Cardiac fibroblast (primary cell): ENCODE results near the gene MRPL14.
A peak's percentile ranks its signal among the peaks of the same experiment; 100 is the strongest.

Experiments
- DNase-seq, 2 donors: peaks; one replicate each; pipeline versions ENCODE4 v3.0.0 to v3.0.0-alpha.2; 2010; ENCODE audit warnings: low read depth in 2 of 2
- H3K4me3 ChIP-seq, 2 donors: replicated peaks in 1 of 2; 1 replicate in 1 of 2; 2 replicates in 1 of 2; pipeline ENCODE4 v1.5.1; 2011; ENCODE audit warnings: low read depth in 2 of 2, low read length in 2 of 2, mild to moderate bottlenecking in 2 of 2, moderate library complexity in 1 of 2
- TF ChIP-seq, protein P1 (sequence below): IDR thresholded peaks from one replicate; pipeline ENCODE4 v1.5.1; 2011; ENCODE audit warnings: low read depth, mild to moderate bottlenecking, low read length, inconsistent platforms

Gene MRPL14

DNA sequence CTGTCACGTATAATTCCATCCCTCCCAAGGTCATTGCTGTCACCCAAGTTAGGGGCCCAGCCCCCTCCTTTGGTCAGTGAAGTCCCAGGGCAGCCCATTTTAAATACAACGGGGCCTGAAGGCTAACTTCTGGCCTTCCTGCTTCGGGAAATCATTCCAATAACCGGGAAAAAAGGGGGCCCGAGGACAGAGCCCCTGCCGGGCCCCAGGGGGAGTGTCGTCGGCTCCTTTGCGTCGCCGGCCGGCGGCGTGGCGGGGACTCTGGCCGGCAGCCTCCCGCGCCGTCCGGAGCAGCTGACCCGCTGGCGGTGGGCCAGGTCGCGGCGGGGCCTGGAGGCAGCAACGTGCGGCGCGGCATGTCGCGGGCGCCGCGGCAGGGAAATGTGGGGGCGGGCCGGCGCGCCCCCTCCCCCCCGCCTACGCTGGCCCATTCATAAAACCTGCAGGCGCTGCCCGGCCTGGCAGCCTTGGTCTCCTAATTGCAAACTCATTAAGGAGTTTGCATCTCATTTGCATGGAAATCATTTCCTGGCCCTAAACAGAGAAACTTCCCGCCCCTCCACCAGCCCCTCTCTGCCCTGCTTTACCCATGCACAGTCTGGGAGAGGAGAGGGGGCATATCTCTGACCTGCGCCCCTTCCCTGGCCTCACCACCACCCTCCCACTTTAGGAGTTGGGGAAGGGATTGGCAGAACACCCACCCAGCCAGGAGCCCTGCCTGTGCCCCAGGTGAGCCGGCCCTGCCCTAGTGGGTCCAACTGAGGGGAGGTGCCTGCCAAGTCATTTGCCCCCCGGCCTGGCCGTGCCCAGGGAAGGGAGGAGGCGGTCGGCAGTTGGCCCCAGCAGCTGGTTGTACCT is 50.7 kb downstream of the MRPL14 start:
- TF ChIP-seq, protein P1, sequence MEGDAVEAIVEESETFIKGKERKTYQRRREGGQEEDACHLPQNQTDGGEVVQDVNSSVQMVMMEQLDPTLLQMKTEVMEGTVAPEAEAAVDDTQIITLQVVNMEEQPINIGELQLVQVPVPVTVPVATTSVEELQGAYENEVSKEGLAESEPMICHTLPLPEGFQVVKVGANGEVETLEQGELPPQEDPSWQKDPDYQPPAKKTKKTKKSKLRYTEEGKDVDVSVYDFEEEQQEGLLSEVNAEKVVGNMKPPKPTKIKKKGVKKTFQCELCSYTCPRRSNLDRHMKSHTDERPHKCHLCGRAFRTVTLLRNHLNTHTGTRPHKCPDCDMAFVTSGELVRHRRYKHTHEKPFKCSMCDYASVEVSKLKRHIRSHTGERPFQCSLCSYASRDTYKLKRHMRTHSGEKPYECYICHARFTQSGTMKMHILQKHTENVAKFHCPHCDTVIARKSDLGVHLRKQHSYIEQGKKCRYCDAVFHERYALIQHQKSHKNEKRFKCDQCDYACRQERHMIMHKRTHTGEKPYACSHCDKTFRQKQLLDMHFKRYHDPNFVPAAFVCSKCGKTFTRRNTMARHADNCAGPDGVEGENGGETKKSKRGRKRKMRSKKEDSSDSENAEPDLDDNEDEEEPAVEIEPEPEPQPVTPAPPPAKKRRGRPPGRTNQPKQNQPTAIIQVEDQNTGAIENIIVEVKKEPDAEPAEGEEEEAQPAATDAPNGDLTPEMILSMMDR = no peak

DNA sequence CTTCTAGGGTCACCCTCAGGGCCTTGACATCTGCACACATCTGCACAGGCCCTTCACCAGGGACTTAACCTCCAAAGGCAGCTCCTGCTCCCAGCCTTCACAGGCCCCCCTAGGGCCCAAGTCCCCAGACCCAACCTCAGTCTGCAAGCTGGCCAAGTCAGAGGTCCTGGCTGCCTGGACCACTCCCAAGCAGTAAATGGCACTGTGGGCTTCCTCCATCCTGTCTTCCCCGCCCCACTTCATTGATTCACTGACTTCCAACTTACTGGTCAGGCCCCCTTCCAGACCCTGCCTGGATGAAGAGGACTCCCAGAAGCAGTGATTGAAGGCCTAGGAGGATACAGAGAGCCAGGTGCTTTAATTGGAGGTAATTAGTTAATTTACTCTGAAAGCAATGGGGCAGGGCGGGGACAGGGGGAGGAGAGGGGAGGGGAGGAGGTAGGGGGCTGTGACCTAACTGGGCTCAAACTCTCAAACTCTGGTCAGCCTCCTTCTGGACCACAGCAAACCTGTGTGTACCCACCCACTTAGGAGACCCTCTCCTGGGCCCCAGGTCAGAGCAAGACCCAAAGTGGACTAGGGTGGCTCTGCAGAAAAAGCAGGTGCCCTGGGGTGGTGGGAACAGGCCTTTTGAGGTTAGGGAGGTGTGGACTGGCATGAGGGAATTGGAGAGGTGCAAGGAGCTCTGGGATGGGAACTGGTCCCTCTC is 51.5 kb downstream of the MRPL14 start:
- no peak for DNase-seq
- no peak overlapping the region for H3K4me3 ChIP-seq
- TF ChIP-seq, protein P1 = no peak

More for the DNA sequence above, 50.7 kb downstream of the MRPL14 start:
- no peak overlapping the region for H3K4me3 ChIP-seq
- DNase-seq = no peak

DNA sequence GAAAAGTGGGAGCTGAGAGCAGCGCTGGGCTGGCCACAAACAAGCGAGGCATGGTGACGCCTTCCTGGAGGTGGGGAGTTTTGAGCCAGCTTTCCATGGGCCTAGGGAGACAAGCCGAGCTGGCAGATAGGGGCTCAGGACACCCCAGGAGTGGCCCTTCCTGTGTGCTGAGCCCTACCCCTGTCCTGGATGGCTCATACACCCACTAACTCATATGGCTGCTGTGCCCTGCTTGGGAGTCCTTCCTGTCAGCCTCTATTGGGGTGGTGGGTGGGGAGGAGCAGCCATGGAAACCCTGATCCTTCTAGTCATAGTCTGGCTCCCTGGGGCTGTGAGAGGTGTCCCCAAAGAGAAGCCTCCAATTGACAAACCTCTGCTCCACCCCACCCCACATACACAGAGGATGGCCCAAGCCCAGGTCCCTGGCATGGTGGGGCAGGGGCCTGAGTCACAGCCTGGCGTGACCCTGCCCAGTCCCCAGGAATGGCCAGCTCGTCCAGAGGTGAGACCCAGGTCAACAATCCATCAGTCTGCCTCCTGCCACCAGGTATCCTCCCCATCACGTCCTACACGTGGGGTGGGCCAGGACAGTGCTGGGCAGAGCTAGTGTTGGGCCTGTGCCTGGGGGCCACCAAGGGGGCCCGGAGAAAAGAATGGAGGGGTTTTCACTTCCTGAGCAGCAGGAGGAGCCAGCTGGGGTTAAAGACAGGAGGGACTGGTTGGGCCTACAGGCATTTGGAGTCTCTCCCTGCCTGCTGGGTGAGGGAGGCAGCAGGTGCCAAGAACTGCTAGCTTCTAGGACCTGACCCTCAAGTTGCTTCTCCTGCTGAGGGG is 52.2 kb downstream of the MRPL14 start:
- no peak overlapping the region for H3K4me3 ChIP-seq
- no peak for DNase-seq
- TF ChIP-seq, protein P1 = no peak

DNA sequence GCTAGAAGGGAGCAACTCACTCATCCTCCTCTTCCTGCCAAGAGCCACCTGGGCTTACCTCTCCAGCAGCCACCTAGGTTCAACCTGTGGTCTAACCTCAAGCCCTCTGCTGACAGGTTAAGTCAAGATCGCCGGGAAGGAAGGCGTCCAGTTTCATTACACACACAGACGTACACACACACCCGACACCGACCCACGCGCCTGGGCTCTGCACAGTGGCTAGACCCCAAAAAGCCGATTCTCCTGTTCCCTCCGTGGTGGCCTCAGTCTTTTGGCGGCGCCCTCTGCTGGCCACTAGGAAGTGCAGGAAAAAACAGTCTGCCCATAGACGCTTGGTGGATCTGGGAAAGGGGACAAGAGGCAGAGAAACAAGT is 52.8 kb downstream of the MRPL14 start:
- TF ChIP-seq, protein P1 = peak; percentile 94
- H3K4me3 ChIP-seq = peak overlapping the region in 1 of 2 donors; percentile 22
- DNase-seq = peak; percentile 84 to 87

DNA sequence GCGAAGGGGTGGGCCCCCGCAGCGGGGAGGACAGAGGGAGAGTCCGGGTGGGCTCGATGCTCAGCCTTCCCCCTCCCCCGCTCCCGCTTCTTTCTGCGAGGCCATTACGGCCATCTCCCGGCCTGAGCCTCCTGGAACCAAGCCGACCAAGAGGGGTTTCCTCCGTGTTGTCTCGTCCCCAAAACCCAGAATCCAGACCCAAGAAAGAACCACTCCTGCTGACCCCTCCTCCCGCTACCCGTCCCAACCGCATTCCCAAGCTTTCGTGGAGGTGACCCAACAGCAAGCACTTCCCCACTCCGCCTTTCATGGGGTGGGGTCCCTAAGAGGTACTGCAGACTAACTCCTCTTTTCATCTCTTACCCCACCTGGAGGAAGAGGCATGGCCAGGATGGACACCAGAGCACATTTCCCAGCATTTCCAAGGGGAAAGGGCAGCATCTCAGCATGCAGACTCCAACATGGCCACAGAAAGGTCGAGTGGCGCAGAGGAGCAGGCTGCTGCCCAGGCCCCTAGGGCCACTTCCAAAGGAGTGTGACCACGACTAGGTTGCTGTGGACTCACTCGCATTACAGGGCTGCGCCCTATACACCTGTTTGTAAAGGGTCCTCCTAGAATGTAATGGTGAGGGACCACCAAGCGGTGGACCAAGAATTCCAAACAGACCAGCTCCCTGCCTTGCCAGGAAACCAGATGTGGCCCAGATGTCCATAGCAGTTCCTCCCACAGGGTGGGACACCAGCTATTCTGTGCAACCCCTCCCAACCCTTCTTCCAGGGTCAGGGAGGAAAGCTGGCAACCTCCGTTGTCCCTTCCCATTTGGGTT is 53.4 kb downstream of the MRPL14 start:
- H3K4me3 ChIP-seq = peak overlapping the region; percentile 30 to 36
- DNase-seq = no peak
- TF ChIP-seq, protein P1 = no peak
